ENCODE data around the gene NTSR1.

GRCh38 chr20:62790075-62790474 is 81.4 kb downstream of the NTSR1 start:
- TF ChIP-seq EZH2 (IDR thresholded peaks at IDR 0.05; ENCODE audit: low read length, unreplicated experiment) (no peak), EZH2phosphoT487 (IDR thresholded peaks at IDR 0.05; ENCODE audit: borderline replicate concordance, low read length) (no peak)
- TF ChIP-seq, protein P1, sequence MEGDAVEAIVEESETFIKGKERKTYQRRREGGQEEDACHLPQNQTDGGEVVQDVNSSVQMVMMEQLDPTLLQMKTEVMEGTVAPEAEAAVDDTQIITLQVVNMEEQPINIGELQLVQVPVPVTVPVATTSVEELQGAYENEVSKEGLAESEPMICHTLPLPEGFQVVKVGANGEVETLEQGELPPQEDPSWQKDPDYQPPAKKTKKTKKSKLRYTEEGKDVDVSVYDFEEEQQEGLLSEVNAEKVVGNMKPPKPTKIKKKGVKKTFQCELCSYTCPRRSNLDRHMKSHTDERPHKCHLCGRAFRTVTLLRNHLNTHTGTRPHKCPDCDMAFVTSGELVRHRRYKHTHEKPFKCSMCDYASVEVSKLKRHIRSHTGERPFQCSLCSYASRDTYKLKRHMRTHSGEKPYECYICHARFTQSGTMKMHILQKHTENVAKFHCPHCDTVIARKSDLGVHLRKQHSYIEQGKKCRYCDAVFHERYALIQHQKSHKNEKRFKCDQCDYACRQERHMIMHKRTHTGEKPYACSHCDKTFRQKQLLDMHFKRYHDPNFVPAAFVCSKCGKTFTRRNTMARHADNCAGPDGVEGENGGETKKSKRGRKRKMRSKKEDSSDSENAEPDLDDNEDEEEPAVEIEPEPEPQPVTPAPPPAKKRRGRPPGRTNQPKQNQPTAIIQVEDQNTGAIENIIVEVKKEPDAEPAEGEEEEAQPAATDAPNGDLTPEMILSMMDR (conservative IDR thresholded peaks at IDR 0.05; ENCODE audit: low read depth, low read length) = no peak
